Left ventricle myocardium superior (tissue), 1 donor: ENCODE measurements around the gene ZNF500. TPM values are rescaled to one million over a fixed set of nuclear protein-coding genes. Genes with fewer than 3 reads are reported as not detected.

ENCODE experiments used
- ATAC-seq: fragments of 200-7000 bp; cut with Tn5 transposase; one replicate; pipeline ENCODE4 v1.9.1; 2020; ENCODE audit warnings: mild to moderate bottlenecking, moderate library complexity
- DNase-seq: peaks from one replicate; pipeline ENCODE4 v3.0.0-alpha.2; 2020
- intact Hi-C: fragments of 100-400 bp; cut with micrococcal nuclease; formaldehyde crosslinking; loops from one replicate; pipeline ENCODE4 v1.11.0; 2022
- total RNA-seq: library from RNA; stranded (reverse); fragmentation: NEBNext Ultra II Directional; extraction: Animal tissue kit (Norgen Biotek cat#: 25700); gene quantifications from one replicate; pipeline ENCODE4 v1.2.1, GENCODE V29; 2021
- donor health status: DM: no; HTN: yes; CAD: no; lungs with severe emphysema.

The ZNF500 gene
- total RNA-seq, 1 donor from 2014 or later = 8.4 TPM

DNA sequence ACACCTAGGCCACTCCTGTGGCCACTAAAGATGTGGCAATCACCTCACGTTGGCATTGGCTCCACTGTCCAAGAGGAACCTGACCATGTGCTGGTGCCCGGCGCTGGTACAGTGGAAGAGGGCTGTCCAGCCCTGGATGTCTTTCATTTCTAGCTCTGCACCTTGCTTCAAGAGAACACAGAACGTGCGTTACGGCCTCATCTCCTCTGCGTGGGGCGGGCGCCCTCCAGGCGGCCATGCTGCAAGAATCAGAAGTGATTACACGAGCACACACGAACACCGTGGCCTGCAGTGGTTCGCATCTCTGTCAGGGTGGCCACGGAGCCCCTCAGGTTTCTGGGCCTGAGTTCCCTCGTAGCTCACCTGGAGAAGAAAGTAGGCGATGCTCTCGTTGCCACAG is 40.3 kb downstream of the ZNF500 start:
- intact Hi-C loops = no loop called here
- ATAC-seq (no peak), DNase-seq (no peak)

DNA sequence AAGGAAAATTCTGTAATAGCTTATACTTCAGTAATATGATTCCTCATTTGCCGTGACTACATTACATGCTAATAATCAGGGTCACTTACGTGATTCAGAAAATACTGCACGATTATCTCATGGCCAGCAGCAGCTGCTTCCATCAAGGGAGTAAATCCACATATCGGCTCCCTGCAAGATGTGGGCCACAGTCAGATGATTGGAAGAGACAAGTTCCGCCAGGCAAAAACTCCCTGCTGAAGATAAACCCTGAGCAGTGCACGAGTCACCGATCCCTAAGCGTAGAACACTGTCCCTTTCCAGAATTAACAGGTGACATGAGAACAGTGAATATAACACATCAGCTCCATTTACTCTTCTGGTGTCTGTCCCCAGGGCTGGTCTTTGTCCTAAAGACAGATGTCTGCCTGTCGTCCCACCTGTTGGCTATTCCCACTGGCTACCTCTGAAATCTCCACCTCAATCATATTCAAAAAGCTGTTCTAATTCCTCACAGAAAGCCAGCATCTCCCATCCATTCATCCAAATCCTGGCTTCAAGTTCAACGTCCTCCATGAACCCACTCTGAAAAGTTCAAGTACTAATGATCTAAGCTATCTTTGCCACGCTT is 42.2 kb downstream of the ZNF500 start:
- DNase-seq (no peak), ATAC-seq (no peak)
- intact Hi-C loops = no loop called here

DNA sequence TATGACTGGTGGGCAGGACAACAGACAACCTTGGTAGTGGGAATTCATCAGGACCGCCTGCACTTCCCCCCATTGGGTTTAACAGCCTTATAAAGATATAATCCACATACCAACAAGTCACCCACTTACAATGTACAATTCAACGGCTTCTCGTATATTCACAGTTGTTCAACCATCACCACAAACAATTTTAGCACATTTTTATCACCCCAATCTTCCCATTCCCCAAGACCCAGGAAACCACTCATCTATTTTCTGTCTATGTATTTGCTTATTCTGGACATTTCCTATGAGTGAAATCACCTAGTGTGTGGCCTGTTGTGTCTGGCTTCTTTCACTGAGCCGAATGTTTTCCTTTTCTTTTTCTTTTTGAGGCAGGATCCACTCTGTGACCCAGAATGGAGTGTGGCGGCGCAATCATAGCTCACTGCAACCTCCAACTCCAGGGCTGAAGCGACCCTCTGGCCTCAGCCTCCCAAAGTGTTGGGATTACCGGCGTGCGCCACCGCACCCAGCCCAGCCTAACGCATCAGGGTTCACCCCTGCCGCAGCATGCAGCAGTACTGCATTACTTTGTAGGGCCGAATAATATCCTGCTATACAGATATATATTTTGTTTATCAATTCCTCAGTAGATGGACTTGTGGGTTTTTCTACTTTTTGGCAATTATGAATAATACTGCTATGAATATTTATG is 43.7 kb downstream of the ZNF500 start:
- no peak for DNase-seq
- no peak for ATAC-seq
- intact Hi-C loops = no loop called here

DNA sequence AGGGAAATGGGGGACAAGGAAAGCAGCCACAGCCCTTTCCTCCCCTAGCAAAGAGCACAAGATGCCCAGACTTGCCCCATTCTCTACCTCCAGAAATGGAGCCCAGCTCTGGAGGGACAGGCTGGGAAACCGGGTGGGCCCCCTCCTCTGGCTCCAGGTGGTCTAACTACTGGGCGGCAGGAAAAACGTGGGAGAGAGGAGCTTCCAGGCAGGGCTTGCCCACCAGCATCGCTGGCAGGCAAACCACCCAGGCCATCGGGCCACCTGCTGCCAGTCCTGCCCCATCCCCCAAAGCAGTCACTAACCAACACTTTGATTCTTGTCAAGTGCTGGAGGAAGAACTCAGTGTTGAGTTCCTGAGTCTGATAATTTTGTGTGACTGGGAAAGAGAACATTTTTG is 48.5 kb downstream of the ZNF500 start:
- no peak for ATAC-seq
- intact Hi-C loops = no loop called here
- DNase-seq = no peak

DNA sequence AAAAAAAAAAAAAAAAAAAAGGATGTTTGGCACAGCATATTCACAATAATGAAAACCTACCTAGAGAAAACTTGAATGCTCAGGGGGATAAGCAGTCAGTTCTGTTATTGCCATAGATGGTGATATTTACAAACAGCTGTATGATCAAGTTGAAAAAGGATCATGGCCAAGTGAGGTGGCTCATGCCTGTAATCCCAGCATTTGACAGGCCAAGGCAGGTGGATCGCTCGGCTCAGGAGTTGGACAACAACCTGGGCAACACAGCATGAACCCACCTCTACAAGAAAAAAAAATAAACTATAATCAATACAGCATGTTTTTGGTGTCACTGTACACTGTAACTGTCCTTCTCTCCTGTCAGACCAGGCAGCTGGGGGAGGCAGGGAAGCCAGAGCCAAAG is 52.0 kb downstream of the ZNF500 start:
- intact Hi-C loops = no loop called here
- no peak for ATAC-seq

DNA sequence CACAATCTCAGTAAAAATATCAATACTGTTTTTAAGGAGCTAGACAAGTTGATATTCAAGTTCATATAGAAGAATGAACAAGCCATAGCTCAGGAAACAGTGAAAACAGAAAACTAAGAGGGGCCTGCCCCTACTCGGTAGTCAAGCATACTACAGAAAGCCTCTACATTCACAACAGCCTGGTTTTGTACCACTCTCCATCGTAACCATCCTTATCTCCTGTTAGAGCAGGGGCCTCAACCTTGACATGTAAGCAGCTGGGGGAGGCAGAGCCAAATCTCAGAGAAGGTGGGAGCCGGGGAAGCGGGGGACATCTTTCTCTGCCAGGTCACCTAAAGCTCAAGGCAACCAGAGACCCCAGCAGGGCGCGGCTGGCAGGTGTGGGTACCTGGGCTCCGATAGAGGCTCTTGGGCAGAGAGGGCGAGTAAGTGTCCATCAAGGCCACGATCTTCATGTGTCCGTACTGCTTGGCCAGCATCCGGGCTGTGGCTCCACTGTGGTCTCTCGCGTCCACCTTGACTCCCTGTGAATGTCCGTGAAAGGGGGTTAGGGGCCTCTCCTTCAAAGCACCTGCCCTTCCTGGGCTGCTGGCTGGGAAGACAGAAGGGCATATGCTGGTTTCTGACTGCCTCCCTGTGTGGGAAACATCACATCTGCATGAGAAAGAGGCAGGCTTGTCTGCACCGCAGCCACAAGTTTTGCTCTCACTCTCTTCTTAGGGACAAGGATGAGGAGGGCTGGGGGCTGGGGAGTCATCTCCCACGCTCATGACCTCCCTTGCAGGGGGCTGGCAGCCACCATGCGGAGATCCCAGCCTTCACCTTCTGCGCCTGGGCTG is 53.1 kb downstream of the ZNF500 start:
- no peak for ATAC-seq
- intact Hi-C loops = no loop called here
- DNase-seq = no peak

More for the DNA sequence above, 52.0 kb downstream of the ZNF500 start:
- no peak for DNase-seq

DNA sequence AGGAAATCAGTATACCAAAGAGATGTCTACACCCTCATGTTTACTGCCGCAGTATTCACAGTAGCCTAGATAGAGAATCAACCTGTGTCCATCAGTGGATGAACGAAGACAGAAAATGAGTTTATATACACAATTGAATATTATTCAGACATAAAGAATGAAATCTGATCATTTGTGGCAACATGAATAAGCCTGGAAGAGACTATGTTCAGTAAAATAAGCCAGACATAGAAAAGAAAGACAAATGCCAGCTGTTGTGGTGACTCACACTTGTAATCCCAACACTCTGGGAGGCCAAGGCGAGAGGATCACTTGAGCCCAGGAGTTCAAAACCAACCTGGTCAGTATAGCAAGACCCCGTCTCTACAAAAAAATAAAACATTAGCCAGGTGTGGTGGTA is 57.5 kb downstream of the ZNF500 start:
- intact Hi-C loops = no loop called here
- no peak for DNase-seq
- ATAC-seq = no peak

DNA sequence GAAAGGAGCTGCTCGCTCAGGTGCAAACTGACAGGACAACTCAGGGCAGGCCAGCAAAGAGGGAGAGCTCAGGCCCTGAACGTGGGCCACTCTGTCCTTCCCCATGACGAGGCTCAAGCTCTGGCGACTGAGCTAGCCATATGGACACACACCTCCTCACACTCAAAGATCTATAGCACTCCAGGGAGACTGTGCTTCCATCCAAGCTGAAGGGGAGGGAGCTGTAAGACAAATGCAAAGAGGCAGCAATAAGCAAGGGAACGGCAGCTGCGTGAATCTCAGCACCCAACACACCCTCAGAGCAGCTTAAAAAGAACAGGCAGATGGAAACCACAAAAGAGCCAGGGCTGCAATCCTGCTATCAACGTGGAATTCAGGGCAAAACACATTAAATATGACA is 60.1 kb downstream of the ZNF500 start:
- DNase-seq = no peak
- intact Hi-C loops = no loop called here

DNA sequence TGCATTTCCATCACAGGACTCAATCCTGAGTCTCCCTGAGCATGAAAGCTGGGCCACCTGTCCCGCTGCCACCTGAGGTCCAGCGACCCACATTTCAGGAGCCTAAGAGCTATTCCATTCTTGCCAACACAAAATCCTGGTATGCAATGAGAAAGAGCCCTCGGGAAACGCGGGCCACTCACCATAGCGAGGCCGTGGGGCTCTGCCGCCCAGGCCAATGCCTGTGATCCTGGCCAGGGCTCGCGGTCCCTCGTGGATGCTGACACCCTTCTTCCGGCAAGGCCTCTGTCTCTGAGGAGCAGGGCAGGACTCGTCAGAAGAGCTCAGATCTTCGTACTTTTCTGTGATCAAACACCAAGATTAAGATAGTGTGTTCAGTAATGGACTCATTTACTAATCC is 62.0 kb downstream of the ZNF500 start:
- ATAC-seq (no peak), DNase-seq (no peak)
- intact Hi-C loops = no loop called here

More for the DNA sequence above, 60.1 kb downstream of the ZNF500 start:
- no peak for ATAC-seq

DNA sequence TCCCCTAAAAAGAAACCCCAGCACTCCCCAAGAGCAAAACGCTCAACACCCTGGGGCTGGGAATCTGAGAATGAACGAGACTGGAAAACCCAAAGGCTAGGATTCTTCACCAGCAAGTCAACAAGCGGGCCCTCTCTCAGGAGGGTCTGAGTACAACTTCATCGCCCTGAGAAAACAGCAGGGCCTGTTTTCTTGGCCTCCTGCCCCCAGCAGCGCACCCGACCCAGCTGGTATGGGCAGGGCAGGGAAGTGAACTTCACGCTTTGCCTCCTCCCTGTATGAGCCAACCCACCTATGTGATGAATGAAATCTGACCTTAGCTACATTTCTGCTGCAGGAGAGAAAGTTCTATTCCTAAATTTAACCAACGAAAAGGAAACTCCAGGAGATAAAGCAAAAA is 62.5 kb downstream of the ZNF500 start:
- ATAC-seq = no peak
- intact Hi-C loops = no loop called here
- no peak for DNase-seq

DNA sequence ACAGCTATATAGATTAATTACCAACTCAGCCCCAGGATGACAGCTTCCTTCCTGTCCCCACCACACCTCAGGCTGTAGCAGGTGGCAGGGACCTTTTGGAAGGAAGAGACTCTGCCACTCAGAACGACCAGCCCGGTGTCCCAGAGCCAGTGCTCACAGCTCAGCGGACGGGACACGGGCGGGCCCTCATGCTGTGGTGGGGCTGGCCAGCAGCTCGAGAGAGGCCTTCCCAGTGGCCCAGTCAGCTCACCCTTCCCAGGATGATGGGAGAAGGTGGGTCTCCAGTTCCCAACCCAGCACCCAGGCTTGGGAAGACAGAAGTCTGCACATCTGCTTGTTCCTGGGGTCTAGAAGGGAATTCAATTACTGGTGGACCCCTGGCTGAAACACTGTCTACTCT is 63.1 kb downstream of the ZNF500 start:
- intact Hi-C loops = no loop called here
- DNase-seq = no peak
- no peak for ATAC-seq

DNA sequence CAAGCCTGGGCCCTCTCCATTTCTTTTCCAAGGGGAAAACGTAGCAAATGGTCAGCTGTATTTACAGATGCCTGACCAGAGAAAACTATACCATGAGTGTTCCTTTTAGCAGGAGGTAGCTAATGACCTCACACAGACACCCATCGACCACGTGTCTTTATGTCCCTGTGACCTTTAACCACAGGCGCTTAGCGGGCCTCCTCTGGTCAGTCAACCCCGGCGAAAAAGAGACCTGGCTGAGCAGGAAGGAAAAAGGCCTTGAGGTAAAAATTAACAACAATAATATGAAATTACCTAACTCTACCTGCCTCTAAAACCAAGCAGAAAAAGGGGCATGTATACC is 64.5 kb downstream of the ZNF500 start:
- intact Hi-C loops = no loop called here
- DNase-seq (no peak), ATAC-seq (no peak)

DNA sequence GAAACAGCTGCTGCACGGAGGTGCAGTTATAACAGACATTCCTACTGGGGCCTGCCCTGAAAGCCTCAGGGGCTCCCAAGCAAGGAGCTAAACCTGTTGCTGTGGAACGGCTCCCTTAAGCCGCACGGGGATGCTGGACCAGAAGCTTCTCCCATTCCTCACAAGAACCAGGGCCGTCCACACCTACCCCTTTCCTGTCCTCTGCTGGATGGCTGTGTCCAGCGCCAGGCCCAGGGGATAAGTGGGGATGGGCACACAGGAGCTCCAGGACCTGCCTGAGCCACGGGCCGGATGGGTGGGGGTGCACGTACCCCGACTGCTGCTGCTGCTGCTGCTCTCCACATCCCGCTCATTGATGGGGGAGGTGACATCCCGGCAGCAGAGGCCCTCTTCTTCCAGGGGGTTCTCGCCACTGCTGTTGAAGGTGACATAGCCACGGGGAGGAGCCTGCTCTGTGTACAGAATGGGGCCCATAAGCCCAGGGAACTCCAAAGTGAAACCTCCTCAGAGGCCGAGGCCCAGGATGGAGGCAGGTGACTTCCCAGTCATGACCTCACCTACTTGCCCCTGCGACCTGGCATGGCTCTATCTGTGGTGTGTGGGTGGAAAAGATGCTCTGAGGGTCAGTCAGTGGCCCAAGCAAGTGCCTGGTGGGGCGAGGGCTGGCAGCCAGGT is 65.0 kb downstream of the ZNF500 start:
- intact Hi-C loops = no loop called here
- ATAC-seq (no peak), DNase-seq (no peak)

DNA sequence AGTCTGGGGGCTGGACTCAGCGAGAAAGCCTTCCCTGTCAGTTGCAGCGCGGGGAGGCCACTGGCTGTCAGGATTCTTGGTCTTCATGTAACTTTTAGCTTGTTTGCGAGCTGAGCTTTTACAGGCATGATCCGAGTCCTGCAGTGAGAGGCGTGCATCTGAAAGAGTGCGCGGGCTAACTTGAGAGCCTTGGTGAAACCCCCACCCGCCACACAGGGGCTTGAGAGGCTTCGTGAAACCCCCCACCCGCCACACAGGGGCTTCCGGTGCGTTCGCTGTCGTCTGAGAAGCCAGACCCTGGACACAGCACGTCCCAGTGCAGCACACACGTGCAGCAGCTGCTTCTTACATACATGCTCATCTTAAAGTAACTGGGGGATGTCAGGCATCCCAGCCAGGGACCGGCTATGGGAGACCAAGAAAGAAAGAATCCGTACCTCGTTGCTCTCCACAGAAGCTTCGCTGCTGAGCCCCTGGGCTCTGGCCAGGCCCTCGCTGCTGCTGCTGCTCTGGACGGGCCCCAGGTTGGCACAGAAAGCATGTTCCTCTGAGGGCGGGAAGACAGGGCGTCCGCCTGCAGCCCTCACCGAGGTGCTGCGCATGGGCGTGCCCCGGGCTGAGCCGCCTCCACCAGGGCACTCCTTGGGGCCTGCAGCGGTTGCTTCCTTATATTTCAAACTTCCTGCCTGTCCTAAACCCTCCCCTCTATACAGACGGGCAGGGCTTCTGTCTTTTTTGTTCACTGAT is 65.8 kb downstream of the ZNF500 start:
- intact Hi-C loops = no loop called here
- DNase-seq = peak; percentile 82
- ATAC-seq = peak; percentile 82

DNA sequence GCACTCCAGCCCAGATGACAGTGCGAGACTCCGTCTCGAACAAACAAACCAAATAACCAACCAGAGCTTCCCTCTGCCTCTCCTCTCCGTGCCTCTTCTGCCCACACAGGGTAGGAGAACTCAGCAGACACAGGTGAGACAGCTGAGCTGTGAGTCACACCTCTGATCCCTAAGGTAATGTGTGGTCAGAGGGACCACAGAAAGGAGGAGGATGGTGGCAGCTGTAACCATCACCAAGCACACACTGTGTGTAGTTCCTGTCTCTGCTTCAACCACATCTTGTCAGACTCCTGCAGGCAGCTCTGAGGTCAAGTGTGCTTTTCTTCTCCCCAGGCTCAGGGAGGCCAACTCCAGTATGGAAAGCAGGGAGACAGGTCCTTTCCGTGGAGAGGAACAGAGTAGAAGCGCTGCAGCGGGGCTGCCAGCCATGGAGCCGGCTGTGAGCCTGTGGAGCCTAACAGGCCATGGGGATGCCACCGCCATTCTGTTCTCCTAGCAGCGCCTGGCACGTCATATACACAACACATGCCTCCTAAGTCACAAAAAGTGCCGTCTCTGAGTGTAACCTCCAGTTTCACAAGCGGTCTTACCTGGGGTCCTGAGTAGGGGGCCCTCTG is 66.5 kb downstream of the ZNF500 start:
- ATAC-seq (no peak), DNase-seq (no peak)
- intact Hi-C loops = no loop called here

DNA sequence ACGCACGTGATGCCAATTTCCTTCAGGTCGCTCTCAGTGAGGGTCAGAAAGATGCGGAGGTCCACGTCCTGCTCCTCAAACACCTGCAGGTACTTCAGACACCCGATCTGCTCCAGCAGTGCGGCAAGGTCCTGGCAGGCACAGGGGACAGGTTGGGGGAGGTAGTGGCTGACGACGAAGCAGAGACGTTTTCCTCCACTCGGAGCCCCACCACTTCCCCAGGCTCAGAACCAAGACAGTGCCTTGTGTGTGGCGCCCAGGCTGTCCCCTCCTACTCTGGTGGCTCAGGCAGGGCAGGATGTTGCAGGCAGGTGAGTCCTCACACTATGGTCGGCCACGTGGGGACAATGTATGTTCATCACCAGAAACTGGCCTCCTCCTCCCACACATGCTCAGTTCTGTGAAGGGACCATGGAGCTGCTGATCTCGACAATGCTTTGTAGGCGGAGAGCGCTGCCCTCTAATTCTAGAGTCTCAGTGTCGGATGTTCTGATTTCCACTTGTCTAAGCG is 67.9 kb downstream of the ZNF500 start:
- DNase-seq = no peak
- intact Hi-C loops = no loop called here
- ATAC-seq = no peak

DNA sequence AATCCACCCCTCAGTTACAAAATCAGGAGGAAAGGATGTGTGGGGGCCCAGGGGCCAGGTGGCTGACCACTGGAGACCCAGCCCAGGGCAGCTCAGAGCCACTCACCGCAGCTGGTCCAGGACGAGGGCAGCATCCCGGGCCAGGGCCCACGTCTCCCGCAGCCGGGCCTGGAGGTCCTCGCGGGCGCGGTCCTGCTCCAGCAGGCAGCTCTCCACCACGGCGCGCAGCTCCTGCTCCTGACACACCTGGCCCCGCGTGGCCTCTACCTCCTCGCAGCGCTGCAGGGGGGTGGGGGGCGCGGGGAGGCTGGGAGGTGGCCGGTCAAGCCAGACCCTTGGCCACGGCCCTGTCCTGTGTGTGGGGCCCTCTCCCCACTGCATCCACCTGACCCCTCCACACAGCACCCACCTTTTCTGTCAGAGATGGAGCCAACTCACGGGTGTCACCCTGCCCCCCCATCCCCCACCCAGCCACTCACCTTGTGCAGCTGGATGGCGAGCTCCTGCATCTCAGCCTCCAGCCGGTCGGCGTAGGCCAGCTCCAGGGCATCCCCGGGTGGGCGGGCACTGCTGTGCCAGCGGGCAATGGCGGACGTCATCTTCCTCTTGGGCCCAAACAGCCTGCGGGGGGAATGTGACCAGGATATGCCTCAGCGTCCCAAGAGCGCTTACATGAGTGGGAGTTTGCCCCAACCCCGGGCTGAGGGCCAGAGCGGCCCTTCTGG is 68.5 kb downstream of the ZNF500 start:
- DNase-seq = no peak

More for the DNA sequence above, 68.5 kb downstream of the ZNF500 start:
- ATAC-seq = no peak
- intact Hi-C loops = no loop called here
